Endometrial microvascular endothelial cells (primary cell): ENCODE measurements around the gene TSPAN2. TPM values are rescaled to one million over a fixed set of nuclear protein-coding genes. Genes with fewer than 3 reads are reported as not detected.

Source experiments
- in situ Hi-C: cut with HindIII; loops from 2 replicates; pipeline ENCODE4 v1.10.0; 2017; ENCODE audit warnings: low sequenced_read_pairs, low pct_unique_long_range_greater_than_20kb; ENCODE audit errors: inconsistent ontology term
- total RNA-seq: library from RNA; depleted of rRNA; stranded (reverse); fragments of >200 nt; gene quantifications from one replicate; pipeline ENCODE4 v1.2.3, GENCODE V29; 2015; ENCODE audit errors: inconsistent ontology term

The TSPAN2 gene
- total RNA-seq, 1 donor from 2014 or later: 3.3 TPM

DNA sequence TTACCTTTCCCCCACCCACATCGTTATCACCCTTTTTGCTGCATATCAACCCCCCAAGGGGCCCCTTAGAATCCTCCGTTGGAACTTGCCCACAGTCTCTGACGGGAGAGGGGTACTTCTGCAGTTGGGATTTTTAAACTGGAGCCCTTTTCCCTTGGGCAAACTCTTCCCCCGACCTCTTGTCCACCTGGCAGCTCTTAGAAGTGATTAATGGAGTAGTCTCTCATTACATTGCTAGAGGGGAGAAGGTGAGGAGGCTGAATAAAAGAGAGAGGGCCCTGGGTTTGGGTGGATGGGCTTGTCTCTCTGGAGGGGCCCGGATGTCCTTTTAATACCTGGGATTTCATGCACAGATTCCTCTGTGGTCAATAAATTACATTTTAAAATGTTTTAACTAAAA, 27.2 kb upstream of the TSPAN2 start:
- in situ Hi-C loops: no loop called here

GRCh38 chr1:115115521-115116161, 26.3 kb upstream of the TSPAN2 start:
- in situ Hi-C loops: no loop called here

- in situ Hi-C loops: no loop called here
Measured at GRCh38 chr1:115114308-115114707, 25.0 kb upstream of the TSPAN2 start.

GRCh38 chr1:115113766-115114165, 24.5 kb upstream of the TSPAN2 start:
- in situ Hi-C loops: no loop called here

GRCh38 chr1:115112496-115113375, 23.4 kb upstream of the TSPAN2 start:
- in situ Hi-C loops: no loop called here

DNA sequence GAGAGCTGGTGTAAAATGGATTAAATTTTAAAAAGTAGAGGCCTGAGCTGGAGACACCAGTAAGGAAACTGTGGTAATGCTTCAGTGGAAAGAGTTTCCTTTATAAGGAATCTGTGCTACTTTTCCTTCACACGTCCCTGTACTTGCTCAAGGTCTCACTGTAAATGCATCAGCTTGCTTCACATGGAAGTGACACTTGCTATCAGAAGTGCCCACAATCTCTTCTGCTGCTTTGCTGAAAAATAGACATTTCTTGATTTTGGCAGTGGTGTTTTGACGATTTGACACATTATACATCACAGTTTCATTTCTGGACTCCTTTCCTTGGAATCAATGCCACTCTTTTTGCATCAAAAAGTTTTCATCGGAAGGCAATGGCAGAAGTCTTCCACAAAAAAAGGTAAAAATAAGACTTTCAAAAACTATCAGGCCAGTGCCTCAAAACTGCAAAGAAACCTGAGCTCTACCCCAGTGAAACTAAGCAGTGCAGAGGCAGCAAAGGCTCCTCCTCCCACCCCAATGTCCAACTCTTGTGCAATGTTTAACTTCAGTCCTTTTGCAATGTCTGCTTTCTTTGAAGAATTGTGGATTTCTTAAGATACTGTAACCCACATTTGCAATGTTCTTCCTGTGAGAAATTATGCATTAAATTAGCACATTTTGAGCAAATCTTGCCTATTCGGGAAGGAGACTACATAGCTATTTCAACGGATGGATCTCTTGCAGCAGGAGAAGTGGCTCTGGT, 18.4 kb upstream of the TSPAN2 start:
- in situ Hi-C loops: no loop called here

DNA sequence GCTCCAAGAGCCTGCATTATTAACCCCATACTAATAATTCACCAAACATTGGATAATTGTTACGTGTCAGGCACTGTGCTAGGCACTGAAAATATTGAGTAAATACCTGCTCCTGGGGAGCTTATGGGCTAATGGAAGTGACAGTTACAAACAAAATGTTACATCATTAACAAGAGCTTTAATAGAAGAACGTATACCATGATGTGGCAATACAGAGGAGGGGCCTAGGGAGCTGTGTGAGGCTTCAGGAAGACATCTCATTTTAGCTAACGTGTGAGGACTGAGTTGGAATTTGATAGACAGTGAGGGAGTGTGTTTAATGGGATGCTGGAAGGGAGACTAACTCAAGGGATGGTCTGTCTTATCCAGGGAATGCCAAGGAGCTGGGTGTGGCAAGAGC, 16.5 kb upstream of the TSPAN2 start:
- in situ Hi-C loops: no loop called here

DNA sequence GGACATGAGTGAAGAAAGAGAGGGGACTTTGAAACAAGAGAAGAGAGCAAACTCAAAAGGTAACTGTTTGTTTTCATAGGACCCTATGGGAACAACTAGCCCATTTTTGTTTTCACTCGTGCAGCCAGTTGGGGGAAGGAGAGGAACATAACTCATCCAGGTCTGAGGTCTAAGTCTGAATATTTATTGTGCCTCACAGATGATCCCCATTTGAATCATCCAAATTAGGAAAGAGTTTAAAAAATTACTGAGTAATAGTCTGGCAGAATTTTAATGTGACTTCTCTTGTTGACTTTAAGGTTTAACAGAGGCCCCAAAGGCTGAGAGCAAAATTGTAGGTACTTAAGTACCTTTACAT, 10.4 kb upstream of the TSPAN2 start:
- in situ Hi-C loops: no loop called here

- in situ Hi-C loops: no loop called here
Measured at GRCh38 chr1:115098979-115099692, 9.8 kb upstream of the TSPAN2 start.

- in situ Hi-C loops: no loop called here
Measured at GRCh38 chr1:115092175-115092574, 2.9 kb upstream of the TSPAN2 start.

GRCh38 chr1:115091572-115091971, 2.3 kb upstream of the TSPAN2 start:
- in situ Hi-C loops: no loop called here

- in situ Hi-C loops: no loop called here
Measured at GRCh38 chr1:115090956-115091355, 1.7 kb upstream of the TSPAN2 start.

- in situ Hi-C loops: no loop called here
Measured at GRCh38 chr1:115090540-115090939, 1.2 kb upstream of the TSPAN2 start.

GRCh38 chr1:115090186-115090490, 835 bp upstream of the TSPAN2 start:
- in situ Hi-C loops: no loop called here

GRCh38 chr1:115088871-115089419, 358 bp downstream of the TSPAN2 start:
- in situ Hi-C loops: no loop called here

GRCh38 chr1:115088115-115088778, 1.1 kb downstream of the TSPAN2 start:
- in situ Hi-C loops: no loop called here

GRCh38 chr1:115086176-115086830, 3.0 kb downstream of the TSPAN2 start:
- in situ Hi-C loops: no loop called here

GRCh38 chr1:115084902-115085511, 4.3 kb downstream of the TSPAN2 start:
- in situ Hi-C loops: no loop called here
